ENCODE measurements around the gene THEMIS. TPM values are rescaled to one million over a fixed set of nuclear protein-coding genes. Genes with fewer than 3 reads are reported as not detected.

The THEMIS gene, protein sequence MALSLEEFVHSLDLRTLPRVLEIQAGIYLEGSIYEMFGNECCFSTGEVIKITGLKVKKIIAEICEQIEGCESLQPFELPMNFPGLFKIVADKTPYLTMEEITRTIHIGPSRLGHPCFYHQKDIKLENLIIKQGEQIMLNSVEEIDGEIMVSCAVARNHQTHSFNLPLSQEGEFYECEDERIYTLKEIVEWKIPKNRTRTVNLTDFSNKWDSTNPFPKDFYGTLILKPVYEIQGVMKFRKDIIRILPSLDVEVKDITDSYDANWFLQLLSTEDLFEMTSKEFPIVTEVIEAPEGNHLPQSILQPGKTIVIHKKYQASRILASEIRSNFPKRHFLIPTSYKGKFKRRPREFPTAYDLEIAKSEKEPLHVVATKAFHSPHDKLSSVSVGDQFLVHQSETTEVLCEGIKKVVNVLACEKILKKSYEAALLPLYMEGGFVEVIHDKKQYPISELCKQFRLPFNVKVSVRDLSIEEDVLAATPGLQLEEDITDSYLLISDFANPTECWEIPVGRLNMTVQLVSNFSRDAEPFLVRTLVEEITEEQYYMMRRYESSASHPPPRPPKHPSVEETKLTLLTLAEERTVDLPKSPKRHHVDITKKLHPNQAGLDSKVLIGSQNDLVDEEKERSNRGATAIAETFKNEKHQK
- total RNA-seq = not detected in 2 replicates

GRCh38 chr6:127900935-127901334 lies at the start of gene THEMIS:
Gene THEMIS (minus strand): TSS chr6:127901058. CDS start chr6:127900932, 126 bp downstream.

